DMS53 treated with DMSO at 0.1 percent for 48 hours (cell line): ENCODE measurements around the gene TFB1M.
A peak's percentile ranks its signal among the peaks of the same experiment; 100 is the strongest.
"Not testable (repeated sequence)": the region's sequence is repeated elsewhere in the genome, so short reads cannot be mapped to it uniquely, and the experiment has no call there.

ENCODE experiments used
- DNase-seq: peaks from one replicate; lab custom pipeline; 2025; ENCODE audit not compliant: unreplicated experiment; lab: John Stamatoyannopoulos, UW

TFB1M gene

DNA sequence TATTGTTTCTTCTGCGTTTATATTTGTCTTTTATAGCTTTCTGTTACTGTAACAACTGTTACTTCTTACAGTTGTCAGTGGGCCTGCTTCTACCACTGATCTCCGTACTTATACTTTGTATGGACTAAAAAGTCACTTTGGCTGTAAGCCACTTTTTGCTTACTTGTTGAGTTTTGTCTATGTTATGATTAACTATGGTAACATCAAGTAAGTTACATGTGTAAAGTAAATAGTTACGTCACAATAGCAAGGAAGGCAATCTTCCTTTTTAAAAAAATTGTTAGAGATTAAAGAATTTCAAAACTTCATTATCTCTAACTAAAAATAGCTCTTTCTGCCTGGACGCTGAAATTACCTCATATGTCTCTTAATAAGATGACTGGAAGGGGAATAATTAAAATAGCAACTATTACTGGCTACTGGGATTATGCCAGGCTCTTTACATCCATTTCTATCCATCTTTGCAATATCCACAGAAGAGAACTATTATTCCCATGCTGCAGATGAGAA, 10.9 kb downstream of the TFB1M start:
- DNase-seq, result no peak

DNA sequence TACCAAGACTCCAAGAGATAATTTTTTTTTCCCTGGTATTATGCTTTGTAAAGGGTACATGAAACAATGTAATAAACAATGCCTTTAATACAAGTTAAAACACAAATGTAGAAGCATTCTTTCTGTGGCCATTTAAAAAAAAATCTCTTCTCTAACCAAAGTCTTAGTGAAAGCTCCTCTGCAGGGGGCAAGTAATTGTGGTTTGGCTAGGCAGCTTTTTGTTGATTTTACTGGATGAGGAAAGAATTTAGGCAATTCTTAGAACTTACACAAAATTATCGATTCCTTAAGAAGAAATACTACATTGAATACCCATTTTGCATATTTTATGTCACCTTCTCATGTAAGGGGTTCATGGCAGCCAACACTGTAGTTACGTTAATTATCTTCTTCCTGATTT, 12.4 kb downstream of the TFB1M start:
- DNase-seq, result no peak

DNA sequence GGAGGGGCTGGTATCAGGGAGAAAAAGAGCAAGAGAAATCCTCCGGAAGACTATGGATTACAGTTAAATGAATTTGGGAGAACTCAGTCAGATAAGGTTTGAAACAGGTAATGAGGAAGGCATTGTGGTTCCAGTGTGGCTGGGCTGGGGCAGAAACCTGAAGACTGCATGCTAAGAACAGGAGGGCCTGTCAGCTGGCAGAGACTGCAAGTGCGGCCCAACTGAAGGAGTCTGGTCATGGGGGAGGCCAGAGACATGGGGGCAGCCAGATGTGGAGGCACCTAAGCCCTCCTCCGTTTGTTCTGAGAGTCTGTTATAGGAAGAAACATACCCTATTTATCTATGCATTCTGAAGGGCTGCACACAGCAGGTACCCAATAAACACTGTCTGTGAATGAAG, 16.6 kb downstream of the TFB1M start:
- no peak for DNase-seq

DNA sequence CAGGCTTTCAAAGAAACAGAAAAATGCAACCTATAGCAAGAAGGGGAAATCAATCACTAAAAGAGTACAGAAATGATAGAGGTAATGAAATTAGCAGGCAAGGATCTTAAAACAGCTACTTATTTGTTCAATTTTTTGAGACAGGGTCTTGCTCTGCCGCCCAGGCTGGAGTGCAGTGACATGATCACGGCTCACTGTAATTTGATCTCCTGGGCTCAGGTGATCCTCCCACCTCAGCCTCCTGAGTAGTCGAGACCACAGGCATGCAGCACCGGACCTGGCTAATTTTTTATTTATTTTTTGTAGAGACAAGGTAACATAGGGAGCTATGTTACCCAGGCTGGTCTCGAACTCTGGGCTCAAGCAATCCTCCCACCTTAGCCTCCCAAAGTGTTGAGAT, 21.6 kb downstream of the TFB1M start:
- DNase-seq, result no peak

DNA sequence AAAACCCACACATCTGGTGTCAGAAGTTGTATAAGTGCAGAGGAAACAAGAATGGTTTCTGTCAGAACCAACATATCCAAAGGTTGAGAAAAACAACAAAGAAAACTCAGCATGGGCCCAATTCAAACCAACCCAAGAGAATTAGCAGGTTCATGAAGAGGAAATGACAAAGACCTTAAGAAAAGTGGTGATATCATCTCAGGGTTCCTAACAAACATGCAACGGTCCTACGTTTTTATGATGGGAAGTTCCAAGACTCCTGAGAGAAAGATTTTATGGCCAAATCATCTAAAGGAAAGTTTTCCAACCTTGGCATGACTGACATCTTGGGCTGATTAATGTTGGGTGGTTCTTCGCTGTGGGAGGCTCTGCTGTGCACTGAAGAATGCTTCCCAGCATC, 23.0 kb downstream of the TFB1M start:
- DNase-seq, result no peak

DNA sequence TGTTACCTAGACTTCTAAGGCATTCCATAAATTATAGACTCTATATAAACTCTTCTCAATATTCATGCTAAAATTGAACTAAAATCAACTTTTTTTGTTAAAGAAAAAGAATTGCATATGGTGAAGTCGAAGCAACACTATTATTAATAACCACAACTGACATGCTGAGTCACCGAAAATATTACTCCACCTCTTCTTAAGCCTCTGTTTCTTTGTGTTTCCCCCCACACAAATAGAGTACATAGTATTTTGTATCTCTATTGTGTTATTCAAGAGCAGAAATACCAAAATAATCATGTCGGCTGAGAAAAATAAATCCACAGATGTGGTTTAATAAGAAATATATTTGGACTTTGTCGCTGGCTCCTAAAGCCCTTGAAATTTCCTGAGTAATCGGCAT, 23.8 kb downstream of the TFB1M start:
- no peak for DNase-seq

DNA sequence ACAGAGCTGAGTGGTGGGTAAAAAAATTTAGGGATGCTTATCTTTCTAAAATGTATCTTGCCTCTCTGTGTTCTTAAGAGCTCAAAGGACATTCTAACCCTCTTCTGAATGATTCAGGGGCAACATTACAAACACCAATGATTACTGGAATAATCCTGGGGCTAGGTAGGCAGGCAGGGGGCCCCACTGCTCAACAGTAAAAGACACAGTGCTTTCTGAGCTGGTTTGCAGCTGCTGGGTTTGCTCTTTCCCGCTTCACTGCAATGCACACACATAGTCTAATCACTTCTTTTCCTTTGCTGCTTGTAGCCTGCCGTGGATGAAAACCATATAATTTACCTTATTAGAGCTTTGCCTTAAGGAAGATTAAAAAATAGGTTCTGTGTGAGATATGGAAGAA, 26.5 kb downstream of the TFB1M start:
- DNase-seq, result peak; percentile 60

- DNase-seq, result no peak
Observed at GRCh38 chr6:155284775-155285174, 29.5 kb downstream of the TFB1M start.

- no peak for DNase-seq
Observed at GRCh38 chr6:155278319-155279049, 35.8 kb downstream of the TFB1M start.

- DNase-seq, result no peak
Observed at GRCh38 chr6:155276638-155277037, 37.6 kb downstream of the TFB1M start.

GRCh38 chr6:155275808-155276480, 38.3 kb downstream of the TFB1M start:
- DNase-seq, result no peak

DNA sequence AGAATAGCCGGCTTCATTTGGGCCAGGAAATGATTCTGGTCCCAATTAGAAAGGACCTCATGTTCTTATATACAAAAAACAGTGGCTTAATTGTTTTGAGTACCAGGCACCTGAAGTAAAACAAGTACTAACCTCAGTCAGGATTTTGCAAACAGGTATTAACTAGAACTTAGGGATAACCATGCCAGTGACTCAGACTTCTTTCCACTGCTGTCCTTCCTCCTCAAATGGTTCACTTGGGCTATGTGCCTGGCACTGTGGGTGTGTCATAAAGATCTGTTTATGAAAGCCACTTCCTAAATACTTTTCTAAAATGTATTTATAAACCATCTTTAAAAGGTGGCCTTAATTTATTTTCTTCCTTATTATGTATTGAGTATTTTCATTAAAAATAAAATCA, 39.8 kb downstream of the TFB1M start:
- no peak for DNase-seq

- DNase-seq, result no peak
Observed at GRCh38 chr6:155274106-155274505, 40.2 kb downstream of the TFB1M start.

DNA sequence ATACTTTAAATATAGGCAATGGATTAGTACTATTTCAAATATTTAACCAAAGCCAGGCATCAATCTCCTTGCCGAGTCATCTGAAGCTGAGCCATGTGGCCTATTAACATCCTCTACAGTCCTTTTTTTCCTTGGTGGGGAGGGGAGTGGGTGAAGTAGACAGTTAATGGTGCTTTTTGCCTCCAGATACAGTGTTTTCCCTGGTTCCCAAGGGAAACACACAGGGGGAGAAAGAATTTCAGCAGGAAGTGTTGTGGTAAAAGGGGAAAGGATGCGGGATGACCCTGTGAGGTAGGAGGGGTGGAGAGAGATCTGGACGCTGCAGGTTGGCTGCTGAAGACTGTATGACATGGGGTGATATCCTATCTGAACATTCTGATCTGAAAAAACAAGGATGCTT, 40.9 kb downstream of the TFB1M start:
- no peak for DNase-seq

GRCh38 chr6:155272353-155273232, 41.7 kb downstream of the TFB1M start:
- DNase-seq, result no peak

GRCh38 chr6:155271145-155271544, 43.1 kb downstream of the TFB1M start:
- DNase-seq, result no peak

DNA sequence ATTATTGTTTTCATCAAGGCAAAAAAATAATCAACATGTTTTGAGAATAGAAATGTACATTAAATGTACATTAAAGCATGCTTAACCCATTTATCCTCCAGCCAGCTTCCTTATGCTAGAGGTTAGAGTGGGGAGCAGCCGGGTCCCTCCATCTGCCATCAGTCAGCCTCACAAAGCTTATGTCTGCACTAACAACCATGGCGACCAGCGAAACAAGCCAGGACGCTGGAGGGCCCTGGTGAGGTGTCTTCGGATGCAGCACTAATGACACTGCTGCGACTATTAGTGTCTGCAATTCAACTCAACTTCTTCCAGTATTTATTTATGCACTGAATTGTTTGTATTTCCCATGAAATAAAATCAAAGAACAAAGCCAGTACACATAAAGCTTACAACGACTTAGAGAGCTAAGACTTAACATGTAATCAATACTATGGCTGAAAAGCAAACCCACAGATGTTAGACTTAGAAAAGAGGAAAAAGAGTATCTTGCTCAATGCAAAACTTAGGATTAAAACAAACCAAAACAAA, 43.7 kb downstream of the TFB1M start:
- DNase-seq, result no peak

DNA sequence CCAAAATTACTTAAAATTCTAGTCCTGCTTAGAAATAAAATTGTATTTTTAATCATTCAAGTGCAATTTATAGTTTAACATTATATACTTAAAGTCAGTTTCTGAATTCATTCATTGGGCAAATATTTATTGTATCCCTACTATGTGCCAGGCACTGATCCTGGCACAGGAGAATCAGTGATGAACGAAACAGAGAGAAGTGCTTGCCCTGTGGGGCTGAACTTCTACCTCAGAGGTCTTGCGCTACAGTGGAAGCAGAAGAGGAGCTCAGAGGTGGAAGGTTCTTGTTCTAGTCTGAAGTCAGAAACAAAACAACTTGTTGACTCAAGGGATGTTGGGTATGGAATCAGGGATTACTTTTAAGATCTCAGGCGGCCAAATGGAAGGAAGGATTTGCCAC, 44.5 kb downstream of the TFB1M start:
- no peak for DNase-seq

- DNase-seq, result not testable (repeated sequence)
Observed at GRCh38 chr6:155268088-155268867, 46.0 kb downstream of the TFB1M start.

GRCh38 chr6:155267411-155267810, 46.9 kb downstream of the TFB1M start:
- no peak for DNase-seq
